HFFc6 (cell line): Measurements from ENCODE around the gene TFAM. TPM values are rescaled to one million over a fixed set of nuclear protein-coding genes. Genes with fewer than 3 reads are reported as not detected.

Experiments used
- DNase-seq: peaks from one replicate; pipeline ENCODE4 v3.0.0-alpha.2; 2018
- H3K27ac Mint-ChIP-seq: 2 replicates; pipeline ENCODE4 v1.8.0; 2020; ENCODE audit warnings: mild to moderate bottlenecking, mixed read lengths
- H3K27me3 Mint-ChIP-seq: 2 replicates; pipeline ENCODE4 v1.8.0; 2021; ENCODE audit warnings: mild to moderate bottlenecking, moderate library complexity, mixed read lengths; ENCODE audit not compliant: insufficient read depth
- H3K36me3 Mint-ChIP-seq: 2 replicates; pipeline ENCODE4 v1.8.0; 2021; ENCODE audit warnings: low read depth, mixed read lengths
- H3K4me1 Mint-ChIP-seq: 2 replicates; pipeline ENCODE4 v1.8.0; 2020; ENCODE audit warnings: low read depth, mixed read lengths
- H3K4me3 Mint-ChIP-seq: 2 replicates; pipeline ENCODE4 v1.8.0; 2020; ENCODE audit warnings: mild to moderate bottlenecking, moderate library complexity, mixed read lengths
- H3K9me3 Mint-ChIP-seq: 2 replicates; pipeline ENCODE4 v1.8.0; 2020; ENCODE audit warnings: mild to moderate bottlenecking, mixed read lengths
- total RNA-seq, 6 experiments: library from RNA; stranded (reverse); fragmentation: NEBNext Ultra II Directional; extraction: Animal tissue kit (Norgen Biotek cat#: 25700); gene quantifications; 2 replicates in 1 of 6; 3 replicates in 5 of 6; pipeline ENCODE4 v1.2.3, GENCODE V29; 2021
- TF ChIP-seq, protein P1 (sequence below): fragments of 200-600 bp; sonication (generic); IDR thresholded peaks from 2 replicates; pipeline ENCODE4 v1.5.0; 2021; ENCODE audit warnings: antibody characterized with exemption, mild to moderate bottlenecking

The TFAM gene
- total RNA-seq, 6 experiments from 2014 or later = 21.4 to 27.1 (median 26.0) TPM

DNA sequence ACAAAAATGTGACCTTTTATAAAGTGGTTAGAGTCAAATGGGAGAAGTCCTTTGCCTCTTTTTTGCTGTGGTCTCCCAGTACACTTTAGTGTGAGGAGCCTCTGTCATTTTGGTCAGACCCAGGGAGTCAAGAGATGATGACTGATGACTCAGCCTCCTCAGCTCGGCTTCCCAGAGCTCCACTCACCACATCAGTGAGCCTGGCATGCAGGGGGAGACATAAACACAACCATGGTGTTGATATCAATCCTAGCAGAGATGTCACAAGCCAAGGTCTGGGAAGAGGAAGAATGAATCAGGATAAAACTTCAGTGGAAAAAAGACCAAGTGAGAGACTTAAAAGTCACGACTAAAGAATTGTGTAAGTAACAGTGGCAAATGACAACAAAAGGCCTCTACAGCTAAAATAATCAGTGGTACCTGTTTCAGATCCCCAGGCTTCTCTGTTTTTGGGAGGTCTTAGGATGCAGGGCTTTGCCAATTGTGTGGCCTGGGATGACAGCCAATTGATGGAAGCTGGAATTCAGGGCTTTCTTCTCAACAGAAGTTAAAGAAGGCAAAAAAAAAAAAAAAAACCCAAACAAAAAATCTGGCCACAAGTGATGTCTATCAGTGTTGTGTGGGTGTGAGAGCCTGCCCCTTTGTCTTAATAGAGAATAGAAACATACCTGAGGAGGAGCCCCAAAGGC lies 50.2 kb downstream of the TFAM start:
- TF ChIP-seq, protein P1, sequence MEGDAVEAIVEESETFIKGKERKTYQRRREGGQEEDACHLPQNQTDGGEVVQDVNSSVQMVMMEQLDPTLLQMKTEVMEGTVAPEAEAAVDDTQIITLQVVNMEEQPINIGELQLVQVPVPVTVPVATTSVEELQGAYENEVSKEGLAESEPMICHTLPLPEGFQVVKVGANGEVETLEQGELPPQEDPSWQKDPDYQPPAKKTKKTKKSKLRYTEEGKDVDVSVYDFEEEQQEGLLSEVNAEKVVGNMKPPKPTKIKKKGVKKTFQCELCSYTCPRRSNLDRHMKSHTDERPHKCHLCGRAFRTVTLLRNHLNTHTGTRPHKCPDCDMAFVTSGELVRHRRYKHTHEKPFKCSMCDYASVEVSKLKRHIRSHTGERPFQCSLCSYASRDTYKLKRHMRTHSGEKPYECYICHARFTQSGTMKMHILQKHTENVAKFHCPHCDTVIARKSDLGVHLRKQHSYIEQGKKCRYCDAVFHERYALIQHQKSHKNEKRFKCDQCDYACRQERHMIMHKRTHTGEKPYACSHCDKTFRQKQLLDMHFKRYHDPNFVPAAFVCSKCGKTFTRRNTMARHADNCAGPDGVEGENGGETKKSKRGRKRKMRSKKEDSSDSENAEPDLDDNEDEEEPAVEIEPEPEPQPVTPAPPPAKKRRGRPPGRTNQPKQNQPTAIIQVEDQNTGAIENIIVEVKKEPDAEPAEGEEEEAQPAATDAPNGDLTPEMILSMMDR = peak; percentile 53
- H3K36me3 Mint-ChIP-seq = peaks cover 9% of the 10 kb centered on the region
- peak overlapping the region; percentile 54 for H3K4me3 Mint-ChIP-seq
- H3K9me3 Mint-ChIP-seq = peaks cover 10% of the 10 kb centered on the region
- DNase-seq = peak; percentile 98
- H3K27me3 Mint-ChIP-seq = no peaks in the 10 kb centered on the region
- peaks cover 67% of the 10 kb centered on the region for H3K4me1 Mint-ChIP-seq
- peak overlapping the region; percentile 90 for H3K27ac Mint-ChIP-seq

DNA sequence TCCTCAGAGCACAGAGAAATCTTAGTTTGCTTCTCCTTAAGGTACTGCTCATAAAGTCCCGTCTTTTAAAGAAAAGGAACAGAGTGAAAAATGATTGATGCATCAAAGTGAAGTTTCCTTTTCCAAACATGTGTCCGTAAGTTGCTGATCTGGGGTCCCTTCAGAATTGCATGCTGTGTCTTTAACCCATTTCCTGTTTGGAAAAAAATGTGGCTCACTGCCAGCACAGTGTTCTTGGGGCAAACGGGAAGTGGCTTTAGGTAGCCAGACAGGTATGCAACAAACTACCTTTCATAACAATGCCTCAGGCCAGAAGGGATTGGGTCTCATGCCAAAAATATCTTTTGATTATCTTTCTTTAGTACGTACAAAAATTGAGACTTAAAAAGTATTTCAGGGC lies 50.9 kb downstream of the TFAM start:
- no peak for DNase-seq
- Mint-ChIP-seq H3K36me3 (peaks cover 15% of the 10 kb centered on the region), H3K27me3 (no peaks in the 10 kb centered on the region), H3K27ac (peak overlapping the region; percentile 90), H3K4me3 (peak overlapping the region; percentile 54), H3K4me1 (peaks cover 69% of the 10 kb centered on the region), H3K9me3 (peaks cover 14% of the 10 kb centered on the region)
- TF ChIP-seq, protein P1 = no peak

DNA sequence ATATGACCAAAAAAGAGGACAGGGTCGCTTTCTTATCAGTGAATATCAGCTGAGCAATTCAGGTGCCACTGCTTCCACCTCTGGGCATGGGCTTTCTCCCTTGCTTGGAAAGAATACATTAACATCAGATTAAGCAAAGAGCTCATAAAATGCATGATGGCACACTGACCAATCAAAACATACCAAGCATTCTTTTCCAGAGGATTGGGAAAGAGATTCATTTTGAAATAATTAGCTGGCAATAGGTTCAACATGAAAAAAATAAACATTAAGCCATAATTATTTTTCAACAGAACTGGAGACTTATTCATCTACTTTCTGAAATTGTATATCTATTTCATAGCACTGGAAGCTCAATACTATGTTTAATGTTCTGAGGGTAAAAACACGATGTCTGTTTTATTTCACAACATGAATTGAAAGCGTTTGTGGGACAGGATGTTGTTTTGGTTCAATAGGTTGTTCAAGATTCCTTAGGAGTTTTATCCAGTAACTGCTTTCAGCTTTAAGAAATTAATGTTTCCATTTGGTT lies 53.2 kb downstream of the TFAM start:
- peak; percentile 68 for DNase-seq
- H3K27me3 Mint-ChIP-seq = no peaks in the 10 kb centered on the region
- H3K9me3 Mint-ChIP-seq = peaks cover 18% of the 10 kb centered on the region
- TF ChIP-seq, protein P1 = no peak
- peaks cover 18% of the 10 kb centered on the region for H3K36me3 Mint-ChIP-seq
- H3K27ac Mint-ChIP-seq = peak overlapping the region; percentile 55
- peak overlapping the region; percentile 56 for H3K4me3 Mint-ChIP-seq
- peaks cover 68% of the 10 kb centered on the region for H3K4me1 Mint-ChIP-seq

DNA sequence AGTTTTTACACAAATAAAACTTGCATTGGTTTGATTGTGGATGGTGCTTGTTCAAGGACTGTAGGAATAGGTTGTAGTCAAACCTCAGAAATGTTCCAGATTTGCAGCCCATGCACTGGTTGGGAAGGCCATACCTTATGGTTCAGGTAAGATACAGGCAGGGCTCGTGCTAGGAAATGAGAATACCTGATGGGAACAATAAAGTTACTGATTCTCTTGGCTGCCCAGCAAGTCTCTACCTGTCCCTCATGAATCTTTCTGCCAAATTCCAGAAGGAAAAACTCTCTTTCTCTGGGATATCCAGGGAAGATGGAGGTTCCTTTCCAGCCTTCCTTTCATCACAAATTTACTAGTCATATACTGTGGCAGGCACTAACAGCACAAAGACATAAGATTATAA lies 53.8 kb downstream of the TFAM start:
- no peaks in the 10 kb centered on the region for H3K27me3 Mint-ChIP-seq
- 0 out of 2 replicates have a peak overlapping the region, but pooled peaks have one; percentile 56 for H3K4me3 Mint-ChIP-seq
- H3K36me3 Mint-ChIP-seq = peaks cover 18% of the 10 kb centered on the region
- no peak for DNase-seq
- peaks cover 62% of the 10 kb centered on the region for H3K4me1 Mint-ChIP-seq
- TF ChIP-seq, protein P1 = no peak
- H3K27ac Mint-ChIP-seq = peak overlapping the region; percentile 55
- peaks cover 18% of the 10 kb centered on the region for H3K9me3 Mint-ChIP-seq

DNA sequence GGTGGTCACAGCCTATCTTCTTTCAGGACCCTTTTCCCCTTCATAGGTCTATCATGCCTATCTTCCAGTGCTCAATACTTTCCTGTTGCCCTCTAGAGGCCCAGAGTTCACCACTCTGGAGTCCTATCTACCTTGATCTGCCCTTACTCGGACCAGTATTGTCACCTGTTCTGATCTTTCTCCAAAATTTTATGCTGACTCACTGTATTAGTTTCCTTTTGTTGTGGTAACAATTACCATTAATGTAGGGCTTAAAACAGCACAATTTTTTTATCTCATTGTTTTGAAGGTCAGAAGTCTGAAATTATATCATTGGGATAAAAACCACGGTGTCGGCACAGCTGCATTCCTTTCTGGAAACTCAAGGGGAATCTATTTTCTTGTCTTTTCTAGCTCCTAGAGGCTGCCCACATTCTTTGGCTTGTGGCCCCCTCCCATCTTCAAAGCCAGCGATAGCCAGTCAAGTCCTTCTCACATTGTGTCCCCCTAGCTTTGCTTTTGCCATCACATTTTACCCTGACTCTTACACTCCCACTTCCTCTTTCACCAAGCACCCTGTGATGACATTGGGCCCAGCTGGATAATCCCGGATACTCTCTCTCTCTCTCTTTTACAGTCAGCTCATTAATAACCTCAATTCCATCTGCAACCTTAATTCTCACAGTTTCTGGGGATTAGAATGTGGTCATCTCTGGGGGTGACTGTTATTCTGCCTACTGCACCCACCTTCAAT lies 54.6 kb downstream of the TFAM start:
- H3K4me3 Mint-ChIP-seq = no peak overlapping the region
- H3K36me3 Mint-ChIP-seq = peaks cover 18% of the 10 kb centered on the region
- TF ChIP-seq, protein P1 = no peak
- peaks cover 59% of the 10 kb centered on the region for H3K4me1 Mint-ChIP-seq
- H3K27me3 Mint-ChIP-seq = no peaks in the 10 kb centered on the region
- H3K9me3 Mint-ChIP-seq = peaks cover 18% of the 10 kb centered on the region
- peak overlapping the region; percentile 4; the same call in 1 of the 2 replicates for H3K27ac Mint-ChIP-seq
- DNase-seq = no peak
